ENCODE measurements around the gene POLH. TPM values are rescaled to one million over a fixed set of nuclear protein-coding genes. Genes with fewer than 3 reads are reported as not detected.

Gene POLH
- total and polyA plus RNA-seq, 2 donors (not counting 3 experiments of a cell fraction or from before 2014, with no cell fraction given) = 9.3 to 36.6 TPM

GRCh38 chr6:43559328-43559727 lies 16.7 kb upstream of the POLH start:
- no peaks in the 10 kb centered on the region for H3K4me1 ChIP-seq (ENCODE audit: control insufficient read depth, extremely low read depth, insufficient read depth, low read length)
- intact Hi-C loops (cut with micrococcal nuclease) = no loop called here
- no peaks in the 10 kb centered on the region for H3K79me2 ChIP-seq (ENCODE audit: control insufficient read depth, insufficient read depth, low read length)
- dilution Hi-C loops (cut with MboI; ENCODE audit: extremely low pct_ligation_motif_present, low sequenced_read_pairs) = no loop called here
- no peak overlapping the region for H3K9ac ChIP-seq (replicated peaks; ENCODE audit: extremely low read depth, insufficient read depth, low read length)
- ChIA-PET CTCF (no interaction called here), POLR2A (no interaction called here)
- H3K36me3 ChIP-seq (ENCODE audit: control insufficient read depth in 2 of 2, extremely low read depth in 1 of 2, insufficient read depth in 2 of 2, low read length in 2 of 2) = peaks cover 14 to 30% of the 10 kb centered on the region in 2 experiments
- no peaks in the 10 kb centered on the region for H3K9me3 ChIP-seq (replicated peaks; ENCODE audit: control insufficient read depth, insufficient read depth, low read length)
- TF ChIP-seq JUN (IDR thresholded peaks at IDR 0.05; ENCODE audit: borderline replicate concordance, insufficient read depth, insufficient read length, low read depth) = no peak
- TF ChIP-seq, protein P1, sequence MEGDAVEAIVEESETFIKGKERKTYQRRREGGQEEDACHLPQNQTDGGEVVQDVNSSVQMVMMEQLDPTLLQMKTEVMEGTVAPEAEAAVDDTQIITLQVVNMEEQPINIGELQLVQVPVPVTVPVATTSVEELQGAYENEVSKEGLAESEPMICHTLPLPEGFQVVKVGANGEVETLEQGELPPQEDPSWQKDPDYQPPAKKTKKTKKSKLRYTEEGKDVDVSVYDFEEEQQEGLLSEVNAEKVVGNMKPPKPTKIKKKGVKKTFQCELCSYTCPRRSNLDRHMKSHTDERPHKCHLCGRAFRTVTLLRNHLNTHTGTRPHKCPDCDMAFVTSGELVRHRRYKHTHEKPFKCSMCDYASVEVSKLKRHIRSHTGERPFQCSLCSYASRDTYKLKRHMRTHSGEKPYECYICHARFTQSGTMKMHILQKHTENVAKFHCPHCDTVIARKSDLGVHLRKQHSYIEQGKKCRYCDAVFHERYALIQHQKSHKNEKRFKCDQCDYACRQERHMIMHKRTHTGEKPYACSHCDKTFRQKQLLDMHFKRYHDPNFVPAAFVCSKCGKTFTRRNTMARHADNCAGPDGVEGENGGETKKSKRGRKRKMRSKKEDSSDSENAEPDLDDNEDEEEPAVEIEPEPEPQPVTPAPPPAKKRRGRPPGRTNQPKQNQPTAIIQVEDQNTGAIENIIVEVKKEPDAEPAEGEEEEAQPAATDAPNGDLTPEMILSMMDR (IDR thresholded peaks at IDR 0.05; ENCODE audit: extremely low read depth in 1 of 2, insufficient read depth in 1 of 2, low read depth in 1 of 2, low read length in 2 of 2) = no peak
- FAIRE-seq = no peak
- no peaks in the 10 kb centered on the region for H3K27me3 ChIP-seq (ENCODE audit: control insufficient read depth in 2 of 2, insufficient read depth in 2 of 2, low read length in 2 of 2)
- no peaks in the 10 kb centered on the region for H4K20me1 ChIP-seq (replicated peaks; ENCODE audit: control insufficient read depth, extremely low read depth, insufficient read depth, low read length)
- H3K4me3 ChIP-seq (replicated peaks in 1 of 3; ENCODE audit: insufficient read depth in 1 of 3, low read depth in 1 of 3, low read length in 3 of 3) = no peak overlapping the region
- no peak overlapping the region for H3K4me2 ChIP-seq (ENCODE audit: insufficient read depth, low read length)
- DNase-seq (ENCODE audit: low read depth, low spot score) = no peak
- no peak overlapping the region for H3K27ac ChIP-seq (ENCODE audit: insufficient read depth, low read depth, low read length)
- no TSS peak for BruUV-seq (replicated peaks)
- no peak overlapping the region for H2AFZ ChIP-seq (ENCODE audit: low read depth, low read length)
- H3K9me1 ChIP-seq (replicated peaks; ENCODE audit: control insufficient read depth, extremely low read depth, insufficient read depth, low read length) = no peaks in the 10 kb centered on the region

DNA sequence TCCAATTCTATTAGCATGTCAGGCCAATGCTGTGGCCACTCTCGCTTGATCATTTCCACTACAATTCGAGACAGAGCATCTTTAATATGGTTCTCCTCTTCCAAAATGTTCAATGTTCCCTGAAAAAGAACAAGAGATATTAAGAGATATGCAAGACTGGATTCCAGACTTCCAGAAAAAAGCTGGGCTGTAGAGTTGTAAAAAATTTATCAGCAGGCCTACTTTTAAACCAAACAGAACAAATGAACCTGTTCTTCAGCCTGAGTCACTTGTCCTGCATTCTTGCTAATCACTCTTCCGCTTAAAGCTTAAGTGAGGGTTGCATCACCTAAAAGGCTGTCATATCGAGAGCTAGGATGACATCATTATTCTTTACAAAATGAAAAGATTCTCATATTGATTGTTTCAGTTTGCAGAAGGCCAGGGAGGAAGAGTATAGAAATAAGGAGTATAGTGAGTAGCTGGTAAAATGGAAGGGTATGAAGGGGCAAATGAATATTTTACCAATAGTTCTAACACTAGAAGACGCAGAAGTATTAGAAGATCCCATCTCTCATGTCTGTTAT lies 5.0 kb upstream of the POLH start:
- Histone ChIP-seq H2AFZ (ENCODE audit: low read depth, low read length) (no peak overlapping the region), H3K9ac (replicated peaks; ENCODE audit: extremely low read depth, insufficient read depth, low read length) (no peak overlapping the region), H3K36me3 (ENCODE audit: control insufficient read depth in 2 of 2, extremely low read depth in 1 of 2, insufficient read depth in 2 of 2, low read length in 2 of 2) (peaks cover 4 to 12% of the 10 kb centered on the region in 2 experiments), H3K4me2 (ENCODE audit: insufficient read depth, low read length) (no peak overlapping the region), H3K4me1 (ENCODE audit: control insufficient read depth, extremely low read depth, insufficient read depth, low read length) (peaks cover 5% of the 10 kb centered on the region), H3K9me1 (replicated peaks; ENCODE audit: control insufficient read depth, extremely low read depth, insufficient read depth, low read length) (no peaks in the 10 kb centered on the region), H4K20me1 (replicated peaks; ENCODE audit: control insufficient read depth, extremely low read depth, insufficient read depth, low read length) (no peaks in the 10 kb centered on the region), H3K79me2 (ENCODE audit: control insufficient read depth, insufficient read depth, low read length) (peaks cover 25% of the 10 kb centered on the region), H3K4me3 (replicated peaks in 1 of 3; ENCODE audit: insufficient read depth in 1 of 3, low read depth in 1 of 3, low read length in 3 of 3) (no peak overlapping the region), H3K9me3 (replicated peaks; ENCODE audit: control insufficient read depth, insufficient read depth, low read length) (no peaks in the 10 kb centered on the region), H3K27me3 (ENCODE audit: control insufficient read depth in 2 of 2, insufficient read depth in 2 of 2, low read length in 2 of 2) (no peaks in the 10 kb centered on the region), H3K27ac (ENCODE audit: insufficient read depth, low read depth, low read length) (no peak overlapping the region)
- no peak for DNase-seq (ENCODE audit: low read depth, low spot score)
- BruUV-seq (replicated peaks) = no TSS peak
- POLR2A ChIA-PET = no interaction called here
- intact Hi-C loops (cut with micrococcal nuclease) = no loop called here
- FAIRE-seq = no peak
- TF ChIP-seq, protein P1 (IDR thresholded peaks at IDR 0.05; ENCODE audit: extremely low read depth in 1 of 2, insufficient read depth in 1 of 2, low read depth in 1 of 2, low read length in 2 of 2) = no peak
- TF ChIP-seq JUN (IDR thresholded peaks at IDR 0.05; ENCODE audit: borderline replicate concordance, insufficient read depth, insufficient read length, low read depth) = peak; percentile 13
- CTCF ChIA-PET = interaction anchor here (1.3 kb wide), 1 partner anchor 9 kb away, joined by 3 read pairs; no protein-coding TSS in a partner anchor
- dilution Hi-C loops (cut with MboI; ENCODE audit: extremely low pct_ligation_motif_present, low sequenced_read_pairs) = no loop called here
